Liver (tissue), 9 donors: ENCODE results near the gene CTNNA2. TPM values are rescaled to one million over a fixed set of nuclear protein-coding genes. Genes with fewer than 3 reads are reported as not detected.

Source experiments
- DNase-seq: peaks from one replicate; pipeline ENCODE4 v3.0.0-alpha.2; 2017; ENCODE audit warnings: low spot score
- H3K27ac ChIP-seq, 2 donors: one replicate each; pipeline ENCODE4 v1.7.0; 2013; ENCODE audit warnings: inconsistent platforms in 2 of 2, low read length in 2 of 2, control low read depth in 1 of 2, low read depth in 1 of 2, mild to moderate bottlenecking in 1 of 2
- H3K27me3 ChIP-seq, 4 donors: one replicate each; pipeline versions ENCODE4 v1.6.1 to v1.7.0; 2013; ENCODE audit warnings: low read length in 3 of 4, inconsistent platforms in 1 of 4, mild to moderate bottlenecking in 1 of 4, moderate library complexity in 1 of 4; ENCODE audit not compliant: control insufficient read depth in 4 of 4, insufficient read depth in 4 of 4
- H3K36me3 ChIP-seq, 4 donors: one replicate each; pipeline versions ENCODE4 v1.6.1 to v1.7.0; 2013; ENCODE audit warnings: low read length in 3 of 4, mild to moderate bottlenecking in 3 of 4, low read depth in 1 of 4, moderate library complexity in 1 of 4; ENCODE audit not compliant: control insufficient read depth in 4 of 4, insufficient read depth in 3 of 4
- H3K4me1 ChIP-seq, 4 donors: one replicate each; pipeline versions ENCODE4 v1.6.1 to v1.7.0; 2013; ENCODE audit warnings: low read length in 3 of 4, mild to moderate bottlenecking in 3 of 4, moderate library complexity in 1 of 4; ENCODE audit not compliant: control insufficient read depth in 4 of 4, insufficient read depth in 4 of 4
- H3K4me3 ChIP-seq, 3 donors: one replicate each; pipeline versions ENCODE4 v1.6.1 to v1.7.0; 2013; ENCODE audit warnings: low read length in 3 of 3, control low read depth in 1 of 3, low read depth in 1 of 3, mild to moderate bottlenecking in 1 of 3
- H3K9ac ChIP-seq, 2 donors: one replicate each; pipeline ENCODE4 v1.7.0; 2013; ENCODE audit warnings: low read length in 2 of 2, mild to moderate bottlenecking in 2 of 2, moderate library complexity in 2 of 2, control low read depth in 1 of 2, low read depth in 1 of 2
- H3K9me3 ChIP-seq, 4 donors: one replicate each; pipeline versions ENCODE4 v1.6.1 to v1.7.0; 2013; ENCODE audit warnings: low read length in 3 of 4; ENCODE audit not compliant: control insufficient read depth in 4 of 4
- EGR1 ChIP-seq, 2 donors: IDR thresholded peaks; 2 replicates each; pipeline ENCODE4 v1.6.1; 2016 to 2018; ENCODE audit warnings: antibody characterized with exemption in 2 of 2, low read depth in 2 of 2
- FOXA1 ChIP-seq: IDR thresholded peaks from 2 replicates; pipeline ENCODE4 v1.6.1; 2016; ENCODE audit warnings: antibody characterized with exemption
- FOXA2 ChIP-seq: IDR thresholded peaks from 2 replicates; pipeline ENCODE4 v1.6.1; 2016; ENCODE audit warnings: antibody characterized with exemption
- GABPA ChIP-seq, 2 donors: IDR thresholded peaks in 1 of 2; conservative IDR thresholded peaks in 1 of 2; 2 replicates each; pipeline ENCODE4 v1.6.1; 2016; ENCODE audit warnings: antibody characterized with exemption in 2 of 2, mild to moderate bottlenecking in 1 of 2, moderate library complexity in 1 of 2
- HNF4A ChIP-seq, 2 donors: conservative IDR thresholded peaks; 2 replicates each; pipeline ENCODE4 v1.6.1; 2016; ENCODE audit warnings: antibody characterized with exemption in 2 of 2, mild to moderate bottlenecking in 2 of 2
- HNF4G ChIP-seq: IDR thresholded peaks from 2 replicates; pipeline ENCODE4 v1.6.1; 2016; ENCODE audit warnings: antibody characterized with exemption
- NR2F2 ChIP-seq: IDR thresholded peaks from 2 replicates; pipeline ENCODE4 v1.6.1; 2016; ENCODE audit warnings: antibody characterized with exemption
- RAD21 ChIP-seq, 2 donors: IDR thresholded peaks; 2 replicates each; pipeline ENCODE4 v1.6.1; 2016; ENCODE audit warnings: antibody characterized with exemption in 2 of 2, mild to moderate bottlenecking in 2 of 2
- RXRA ChIP-seq, 2 donors: IDR thresholded peaks; 2 replicates each; pipeline ENCODE4 v1.6.1; 2017 to 2018; ENCODE audit warnings: antibody characterized with exemption in 2 of 2, mild to moderate bottlenecking in 1 of 2
- SP1 ChIP-seq: IDR thresholded peaks from 2 replicates; pipeline ENCODE4 v1.6.1; 2018; ENCODE audit warnings: antibody characterized with exemption, mild to moderate bottlenecking
- TAF1 ChIP-seq: conservative IDR thresholded peaks from 2 replicates; pipeline ENCODE4 v1.6.1; 2016; ENCODE audit warnings: antibody characterized with exemption, mild to moderate bottlenecking
- YY1 ChIP-seq: IDR thresholded peaks from 2 replicates; pipeline ENCODE4 v1.6.1; 2016; ENCODE audit warnings: antibody characterized with exemption, mild to moderate bottlenecking
- WGBS: extraction: QIAGEN DNeasy Blood & Tissue Kit; methylation state at CpG from one replicate; pipeline ENCODE4 v1.1.7; 2013; 5-methylcytosine and 5-hydroxymethylcytosine counted together
- polyA plus RNA-seq, 2 donors: library from polyadenylated mRNA; stranded (reverse) in 1 of 2; unstranded in 1 of 2; fragments of 200-250 nt in 1 of 2; fragments of >200 nt in 1 of 2; fragmentation: Nextera tagmentation in 1 of 2; extraction: Ambion mirVana in 1 of 2; gene quantifications; one replicate each; pipeline versions ENCODE4 v1.2.1 to v1.2.3, GENCODE V29; 2013 to 2015
- total RNA-seq, 2 donors: library from RNA; depleted of rRNA; stranded (reverse); fragments of >200 nt; gene quantifications; one replicate each; pipeline ENCODE4 v1.2.3, GENCODE V29; 2014
- TF ChIP-seq, protein P1 (sequence below): IDR thresholded peaks from 2 replicates; pipeline ENCODE4 v1.6.1; 2016; ENCODE audit warnings: antibody characterized with exemption
- TF ChIP-seq, protein P2 (sequence below): IDR thresholded peaks from 2 replicates; pipeline ENCODE4 v1.6.1; 2016; ENCODE audit warnings: antibody characterized with exemption, mild to moderate bottlenecking
- TF ChIP-seq, protein P3 (sequence below): IDR thresholded peaks from 2 replicates; pipeline ENCODE4 v1.6.1; 2016; ENCODE audit warnings: antibody characterized with exemption
- TF ChIP-seq, protein P4 (sequence below): fragments of 150-350 bp; IDR thresholded peaks from 2 replicates; pipeline ENCODE4 v1.5.1; 2017; ENCODE audit warnings: improper control_type of control experiment, low read depth, low read length; ENCODE audit not compliant: missing input control
- donor health status: healthy.
- donor health status: healthy.
- donor health status: healthy.
- donor health status: healthy.
- donor health status: healthy.

CTNNA2 gene
- total and polyA plus RNA-seq, 4 donors = 0.05 TPM; not detected in 3

DNA sequence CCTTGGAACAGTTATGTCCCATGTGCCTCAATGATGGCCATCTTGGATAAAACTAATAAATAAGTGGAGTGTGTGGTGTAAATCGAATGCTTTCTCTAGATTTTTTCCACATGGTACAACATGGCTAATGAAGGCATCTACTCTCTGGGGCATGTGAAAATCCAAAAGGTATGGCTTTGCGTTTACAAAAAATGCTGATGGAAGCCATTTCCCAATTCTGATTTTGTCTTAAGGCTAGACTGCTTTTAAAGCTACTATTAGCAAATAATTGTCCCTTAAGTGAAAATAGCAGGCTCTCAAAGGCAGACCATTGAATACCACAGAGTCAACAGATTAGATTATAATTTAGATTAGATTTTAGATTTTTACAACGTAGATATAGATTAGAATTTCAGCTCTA is 608.0 kb downstream of the CTNNA2 start:
- 65% methylated on average over 3 of the region's 3 CpGs for WGBS
- DNase-seq = no peak
- H3K9me3 ChIP-seq = no peaks in the 10 kb centered on the region
- H3K4me3 ChIP-seq = no peak overlapping the region
- no peaks in the 10 kb centered on the region for H3K36me3 ChIP-seq
- H3K4me1 ChIP-seq = no peaks in the 10 kb centered on the region
- TF ChIP-seq FOXA1 = no peak
- H3K27ac ChIP-seq = no peak overlapping the region
- H3K9ac ChIP-seq = no peak overlapping the region
- H3K27me3 ChIP-seq = peaks cover 0 to 3% (median 0%) of the 10 kb centered on the region in 4 donors

DNA sequence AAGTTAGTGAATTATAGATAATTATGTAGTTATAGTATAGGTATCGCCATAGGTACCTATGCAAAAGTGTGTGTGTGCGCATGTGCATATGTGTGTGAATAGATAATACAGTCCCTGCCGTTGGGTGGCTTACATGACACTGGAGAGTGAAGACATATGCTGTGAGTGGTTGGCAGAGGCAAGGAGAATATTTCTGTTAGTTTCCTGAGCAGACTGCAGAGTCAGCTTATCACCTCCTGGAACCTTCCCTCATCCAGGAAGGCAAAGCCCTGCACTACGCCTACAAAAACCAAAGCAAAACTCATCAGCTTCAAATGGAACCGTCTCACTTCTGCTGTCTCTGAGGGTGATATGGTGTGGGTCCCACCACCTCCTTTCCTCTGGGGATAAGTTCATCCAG is 609.8 kb downstream of the CTNNA2 start:
- Histone ChIP-seq H3K4me3 (no peak overlapping the region), H3K4me1 (no peaks in the 10 kb centered on the region), H3K27ac (no peak overlapping the region), H3K36me3 (no peaks in the 10 kb centered on the region), H3K27me3 (peaks cover 0 to 3% (median 0%) of the 10 kb centered on the region in 4 donors), H3K9me3 (no peaks in the 10 kb centered on the region), H3K9ac (no peak overlapping the region)
- WGBS = 78% methylated on average over 5 of the region's 5 CpGs
- no peak for DNase-seq
- TF ChIP-seq GABPA (IDR thresholded peaks at IDR 0.05 in 1 of 2, conservative IDR thresholded peaks at IDR 0.05 in 1 of 2) = no peak
- TF ChIP-seq HNF4G = no peak
- no peak for TF ChIP-seq FOXA1
- no peak for TF ChIP-seq RAD21 (IDR thresholded peaks at IDR 0.05)
- TF ChIP-seq TAF1 = no peak
- TF ChIP-seq, protein P1, sequence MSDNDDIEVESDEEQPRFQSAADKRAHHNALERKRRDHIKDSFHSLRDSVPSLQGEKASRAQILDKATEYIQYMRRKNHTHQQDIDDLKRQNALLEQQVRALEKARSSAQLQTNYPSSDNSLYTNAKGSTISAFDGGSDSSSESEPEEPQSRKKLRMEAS = no peak
- TF ChIP-seq, protein P2, sequence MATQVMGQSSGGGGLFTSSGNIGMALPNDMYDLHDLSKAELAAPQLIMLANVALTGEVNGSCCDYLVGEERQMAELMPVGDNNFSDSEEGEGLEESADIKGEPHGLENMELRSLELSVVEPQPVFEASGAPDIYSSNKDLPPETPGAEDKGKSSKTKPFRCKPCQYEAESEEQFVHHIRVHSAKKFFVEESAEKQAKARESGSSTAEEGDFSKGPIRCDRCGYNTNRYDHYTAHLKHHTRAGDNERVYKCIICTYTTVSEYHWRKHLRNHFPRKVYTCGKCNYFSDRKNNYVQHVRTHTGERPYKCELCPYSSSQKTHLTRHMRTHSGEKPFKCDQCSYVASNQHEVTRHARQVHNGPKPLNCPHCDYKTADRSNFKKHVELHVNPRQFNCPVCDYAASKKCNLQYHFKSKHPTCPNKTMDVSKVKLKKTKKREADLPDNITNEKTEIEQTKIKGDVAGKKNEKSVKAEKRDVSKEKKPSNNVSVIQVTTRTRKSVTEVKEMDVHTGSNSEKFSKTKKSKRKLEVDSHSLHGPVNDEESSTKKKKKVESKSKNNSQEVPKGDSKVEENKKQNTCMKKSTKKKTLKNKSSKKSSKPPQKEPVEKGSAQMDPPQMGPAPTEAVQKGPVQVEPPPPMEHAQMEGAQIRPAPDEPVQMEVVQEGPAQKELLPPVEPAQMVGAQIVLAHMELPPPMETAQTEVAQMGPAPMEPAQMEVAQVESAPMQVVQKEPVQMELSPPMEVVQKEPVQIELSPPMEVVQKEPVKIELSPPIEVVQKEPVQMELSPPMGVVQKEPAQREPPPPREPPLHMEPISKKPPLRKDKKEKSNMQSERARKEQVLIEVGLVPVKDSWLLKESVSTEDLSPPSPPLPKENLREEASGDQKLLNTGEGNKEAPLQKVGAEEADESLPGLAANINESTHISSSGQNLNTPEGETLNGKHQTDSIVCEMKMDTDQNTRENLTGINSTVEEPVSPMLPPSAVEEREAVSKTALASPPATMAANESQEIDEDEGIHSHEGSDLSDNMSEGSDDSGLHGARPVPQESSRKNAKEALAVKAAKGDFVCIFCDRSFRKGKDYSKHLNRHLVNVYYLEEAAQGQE = no peak
- TF ChIP-seq, protein P3, sequence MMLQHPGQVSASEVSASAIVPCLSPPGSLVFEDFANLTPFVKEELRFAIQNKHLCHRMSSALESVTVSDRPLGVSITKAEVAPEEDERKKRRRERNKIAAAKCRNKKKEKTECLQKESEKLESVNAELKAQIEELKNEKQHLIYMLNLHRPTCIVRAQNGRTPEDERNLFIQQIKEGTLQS = no peak
- no peak for TF ChIP-seq NR2F2
- no peak for TF ChIP-seq EGR1 (IDR thresholded peaks at IDR 0.05; ENCODE audit: low read depth in 2 of 2)
- TF ChIP-seq RXRA (IDR thresholded peaks at IDR 0.05) = no peak
- no peak for TF ChIP-seq FOXA2
- TF ChIP-seq HNF4A (conservative IDR thresholded peaks at IDR 0.05) = no peak
- TF ChIP-seq YY1 = no peak
- TF ChIP-seq, protein P4, sequence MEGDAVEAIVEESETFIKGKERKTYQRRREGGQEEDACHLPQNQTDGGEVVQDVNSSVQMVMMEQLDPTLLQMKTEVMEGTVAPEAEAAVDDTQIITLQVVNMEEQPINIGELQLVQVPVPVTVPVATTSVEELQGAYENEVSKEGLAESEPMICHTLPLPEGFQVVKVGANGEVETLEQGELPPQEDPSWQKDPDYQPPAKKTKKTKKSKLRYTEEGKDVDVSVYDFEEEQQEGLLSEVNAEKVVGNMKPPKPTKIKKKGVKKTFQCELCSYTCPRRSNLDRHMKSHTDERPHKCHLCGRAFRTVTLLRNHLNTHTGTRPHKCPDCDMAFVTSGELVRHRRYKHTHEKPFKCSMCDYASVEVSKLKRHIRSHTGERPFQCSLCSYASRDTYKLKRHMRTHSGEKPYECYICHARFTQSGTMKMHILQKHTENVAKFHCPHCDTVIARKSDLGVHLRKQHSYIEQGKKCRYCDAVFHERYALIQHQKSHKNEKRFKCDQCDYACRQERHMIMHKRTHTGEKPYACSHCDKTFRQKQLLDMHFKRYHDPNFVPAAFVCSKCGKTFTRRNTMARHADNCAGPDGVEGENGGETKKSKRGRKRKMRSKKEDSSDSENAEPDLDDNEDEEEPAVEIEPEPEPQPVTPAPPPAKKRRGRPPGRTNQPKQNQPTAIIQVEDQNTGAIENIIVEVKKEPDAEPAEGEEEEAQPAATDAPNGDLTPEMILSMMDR = no peak
- TF ChIP-seq SP1 = no peak
